NCI-H1048 (cell line): Measurements from ENCODE around the gene RAX2.

ENCODE experiments used
- DNase-seq: peaks from one replicate; lab custom pipeline; 2025; lab: John Stamatoyannopoulos, UW

Gene RAX2

DNA sequence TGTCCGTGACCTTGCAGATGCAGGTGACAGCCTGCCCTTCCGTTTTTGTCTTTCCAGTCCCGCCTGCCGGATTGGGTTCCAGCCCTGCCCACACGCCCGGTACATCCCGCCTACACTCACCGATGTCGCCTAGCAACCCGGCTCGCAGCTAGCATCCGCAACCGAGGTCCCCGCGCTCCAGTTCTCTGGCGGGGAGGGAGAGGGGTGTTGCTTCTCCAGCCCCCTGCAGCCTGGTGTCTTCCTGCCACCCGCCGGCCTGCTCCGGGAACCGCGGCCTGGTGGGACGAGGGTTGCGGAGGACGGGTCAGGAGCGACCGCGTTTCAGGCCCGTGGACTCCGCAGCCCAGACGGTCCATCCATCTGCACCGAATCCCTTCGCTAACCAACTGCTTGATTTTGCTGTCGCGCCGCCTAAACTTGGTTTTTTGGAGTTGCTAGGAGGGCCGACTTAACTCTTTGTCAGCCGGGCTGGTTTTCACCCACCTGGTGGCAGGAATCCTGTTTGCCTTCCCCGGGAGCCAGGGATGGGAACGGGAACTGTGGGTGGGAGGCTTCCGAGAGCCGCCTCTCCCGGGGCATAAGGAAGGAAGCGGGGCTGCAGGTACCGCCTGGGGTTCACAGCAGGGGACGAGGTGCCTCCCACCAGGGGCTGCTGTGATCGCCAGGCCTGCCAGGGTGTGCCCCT lies 29.5 kb upstream of the RAX2 start:
- DNase-seq, result no peak

- DNase-seq, result no peak
These were observed 29.0 kb upstream of the RAX2 start for GRCh38 chr19:3800996-3801395.

DNA sequence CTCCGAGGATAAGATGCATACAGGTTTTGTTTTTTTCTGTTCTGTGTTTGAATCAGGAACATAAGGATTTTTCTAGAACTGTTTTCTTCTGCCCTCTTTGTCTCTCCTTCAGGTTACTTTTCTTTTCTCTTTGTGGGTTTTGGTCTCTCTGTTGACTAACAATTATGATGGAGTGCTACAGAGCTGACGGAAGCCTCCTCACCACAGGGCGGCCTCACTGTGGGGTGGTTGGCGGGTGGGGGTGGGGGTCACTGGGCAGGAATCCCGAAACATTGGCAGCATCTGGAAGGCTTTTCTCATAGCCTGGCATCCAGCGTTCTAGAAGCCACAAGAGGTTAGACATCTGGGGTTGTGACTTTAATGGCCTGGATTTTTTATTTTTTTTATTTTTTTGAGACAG lies 26.1 kb upstream of the RAX2 start:
- no peak for DNase-seq

DNA sequence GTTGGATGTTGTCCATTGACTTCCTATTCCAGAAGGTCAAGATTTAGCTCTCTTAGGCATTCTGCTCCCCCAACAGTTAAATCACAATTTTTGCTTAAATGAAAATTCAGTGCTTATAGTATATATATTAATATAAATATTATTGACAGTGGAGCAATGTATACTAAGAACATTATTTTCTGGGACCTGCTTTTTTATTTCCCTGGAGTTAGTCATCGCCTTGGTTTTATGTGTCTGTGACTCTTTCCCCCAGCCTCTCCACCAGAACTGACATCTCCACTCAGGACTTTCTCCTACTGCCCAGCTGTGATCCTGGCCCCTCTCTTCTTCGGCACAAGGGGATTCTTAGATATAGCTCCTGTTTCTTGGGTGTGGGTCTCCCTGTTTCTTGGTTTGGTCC lies 24.3 kb upstream of the RAX2 start:
- DNase-seq, result no peak

DNA sequence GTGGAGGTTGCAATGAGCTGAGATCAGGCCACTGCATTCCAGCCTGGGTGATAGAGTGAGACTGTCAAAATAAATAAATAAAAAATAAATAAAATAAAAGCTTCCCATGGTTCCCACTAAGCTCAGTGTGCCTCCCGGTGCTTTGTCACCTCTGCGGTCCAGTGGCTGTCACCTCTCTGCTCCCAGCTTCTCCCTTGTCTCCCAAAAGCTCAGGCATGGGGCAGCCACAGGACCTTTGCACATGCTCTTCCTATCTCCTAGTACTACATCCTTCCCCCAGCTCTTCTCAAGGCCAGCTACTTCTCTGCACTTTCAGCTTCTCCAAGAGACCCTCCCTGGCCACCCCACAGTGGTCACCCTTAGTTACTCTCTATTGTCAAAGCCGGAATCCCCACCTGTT lies 21.8 kb upstream of the RAX2 start:
- no peak for DNase-seq

GRCh38 chr19:3792114-3792513 lies 20.1 kb upstream of the RAX2 start:
- no peak for DNase-seq

DNA sequence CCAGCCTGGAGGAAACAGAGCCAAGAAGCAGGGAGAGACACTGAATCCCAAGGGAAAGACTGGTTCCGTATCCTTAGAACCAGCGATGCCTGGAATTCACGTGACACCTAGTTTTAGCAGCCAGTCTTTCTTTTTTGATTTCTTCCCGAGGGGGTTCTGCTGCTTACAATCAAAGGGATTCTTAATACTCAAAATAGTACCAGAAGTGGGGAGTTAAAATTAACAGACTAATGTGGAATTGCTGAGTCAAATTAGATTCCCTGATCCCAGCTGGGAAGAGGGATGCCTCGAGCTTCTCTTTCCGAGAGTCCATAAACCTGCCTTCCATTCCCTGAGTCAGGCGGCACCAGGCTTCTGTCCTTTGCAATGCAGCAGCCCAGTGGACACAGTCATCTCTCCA lies 18.9 kb upstream of the RAX2 start:
- no peak for DNase-seq

- DNase-seq, result no peak
These were observed 18.2 kb upstream of the RAX2 start for GRCh38 chr19:3790209-3790734.

GRCh38 chr19:3788996-3789778 lies 17.2 kb upstream of the RAX2 start:
- no peak for DNase-seq

DNA sequence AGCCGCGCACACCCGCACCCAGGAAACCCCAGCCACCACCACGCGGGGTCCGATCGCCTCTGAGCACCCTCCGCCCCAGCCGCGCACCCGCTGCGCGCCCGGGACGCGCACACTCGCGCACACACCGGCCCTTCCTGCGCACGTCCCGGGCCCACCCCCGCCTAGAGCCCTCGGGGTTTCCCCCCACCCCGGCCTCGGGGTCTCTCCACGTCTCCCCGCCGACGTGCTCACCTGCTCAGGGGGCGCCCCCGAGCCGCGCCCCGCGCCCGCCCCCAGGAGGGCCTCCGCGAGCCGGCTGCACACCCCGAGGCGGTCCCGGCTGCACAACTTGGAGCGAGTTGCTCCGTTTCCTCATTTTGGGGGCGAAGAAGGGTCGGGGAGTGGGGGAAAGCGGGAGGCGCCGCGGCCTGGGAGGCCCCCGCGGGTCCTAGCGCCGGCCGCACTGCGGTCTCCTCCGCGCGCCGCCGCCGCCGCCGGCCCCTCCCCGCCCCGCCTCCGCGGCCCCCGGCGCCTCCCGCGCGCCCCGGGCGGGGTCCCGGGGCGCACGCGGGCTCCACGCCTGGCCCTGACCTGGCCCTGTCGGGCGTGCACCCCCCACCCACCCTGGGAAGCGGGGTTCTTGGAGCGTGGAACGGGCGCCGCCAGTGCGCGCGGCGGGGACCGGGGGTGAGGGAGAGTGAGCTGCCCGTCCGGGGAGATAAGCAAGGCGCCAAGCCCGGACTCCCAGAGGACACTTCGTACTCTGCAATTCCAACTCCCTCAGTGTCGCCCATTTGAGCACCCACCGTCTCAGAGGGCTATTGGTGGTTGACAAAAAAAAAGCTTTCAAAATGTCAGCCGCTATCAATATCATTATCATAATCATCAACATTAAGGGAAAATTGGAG lies 14.2 kb upstream of the RAX2 start, which contains the start of gene MATK:
TSS of gene MATK (minus strand) at position 444 of the 887 bp plus-strand sequence. CDS start 1,246 bp downstream, outside the sequence.
- no peak for DNase-seq

- no peak for DNase-seq
These were observed 13.5 kb upstream of the RAX2 start for GRCh38 chr19:3785451-3785937.

DNA sequence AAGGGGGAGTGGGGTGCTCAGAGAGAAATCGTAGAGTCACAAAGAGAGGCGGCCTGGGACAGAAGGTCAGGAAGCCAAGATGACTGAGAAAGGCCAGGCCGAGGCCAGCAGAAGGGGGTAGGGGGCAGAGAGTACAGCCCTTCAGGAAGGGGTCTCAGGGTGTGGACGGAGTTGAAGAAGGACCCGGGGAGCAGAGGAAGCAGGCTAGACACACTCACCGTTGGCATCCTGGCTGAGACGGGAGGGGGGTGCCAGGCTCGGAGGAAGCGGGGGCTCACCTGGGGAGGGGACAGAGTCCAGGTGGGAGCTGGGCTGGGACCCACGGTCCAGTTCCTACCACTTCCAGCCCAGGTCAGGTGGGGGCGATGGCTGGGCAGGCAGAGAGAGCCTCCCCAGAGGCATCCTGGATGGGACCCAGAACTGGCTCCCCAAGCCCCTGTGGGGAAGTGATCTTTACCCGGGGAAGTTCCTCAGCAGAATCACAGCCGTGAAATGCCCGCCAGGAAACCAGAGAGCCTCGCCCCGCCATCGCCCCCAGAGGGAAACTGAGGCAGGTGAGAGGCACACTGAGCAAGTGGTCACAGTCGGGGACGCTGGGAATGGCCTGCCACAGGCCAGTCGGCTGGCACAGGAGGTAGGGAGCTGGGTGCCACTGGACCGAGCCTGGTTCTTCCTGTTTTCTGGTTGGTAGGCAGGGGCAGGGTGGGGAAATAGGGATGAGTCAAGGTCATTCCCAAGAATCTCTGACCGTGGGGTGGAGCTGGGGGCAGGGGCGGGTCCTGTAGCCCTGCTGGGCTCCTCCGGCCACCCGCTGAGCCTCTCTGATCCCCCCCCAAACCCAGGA lies 12.8 kb upstream of the RAX2 start:
- no peak for DNase-seq

DNA sequence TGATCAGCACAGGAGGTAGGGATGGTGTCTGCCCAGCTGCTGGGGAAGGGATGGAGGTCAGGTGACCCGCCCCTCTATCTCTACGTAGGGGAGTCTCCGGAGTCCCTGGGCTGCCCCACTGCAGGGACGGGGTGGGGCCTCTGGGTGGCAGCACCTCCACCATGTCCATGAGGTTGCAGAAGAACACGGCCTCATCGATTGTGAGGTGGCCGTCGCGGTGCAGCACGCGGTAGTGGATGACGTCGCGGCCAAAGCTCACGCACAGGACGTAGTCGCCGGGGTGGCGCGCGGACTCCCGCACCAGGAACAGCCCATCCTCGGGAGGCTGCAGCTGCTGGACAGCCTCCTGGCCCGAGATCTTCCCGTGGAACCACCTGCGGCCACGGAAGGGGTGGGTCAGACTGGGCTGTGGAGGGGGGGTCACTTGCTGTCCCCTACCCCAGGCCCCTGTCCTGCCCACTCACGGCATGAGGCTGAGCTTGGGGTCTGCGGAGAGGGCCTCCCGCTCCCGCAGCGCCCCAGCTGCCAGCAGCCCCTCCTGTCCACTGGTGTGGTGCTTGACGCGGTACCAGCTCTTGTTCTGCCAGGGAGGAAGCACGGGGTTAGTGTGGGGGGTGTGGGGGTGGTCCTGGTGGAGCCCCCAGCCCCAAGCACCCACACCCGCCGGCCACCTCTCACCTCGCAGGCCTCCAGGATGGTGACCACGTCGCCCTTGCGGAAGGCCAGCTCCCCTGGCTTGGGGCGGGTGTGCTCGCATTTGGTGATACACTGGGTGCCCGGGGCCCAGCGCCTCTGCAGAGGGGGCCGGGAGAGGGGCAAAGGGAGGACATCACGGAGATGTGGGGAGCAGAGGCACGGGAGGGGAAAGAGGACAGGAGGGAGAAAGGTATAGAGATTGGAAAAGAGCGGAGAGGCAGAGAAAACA lies 11.9 kb upstream of the RAX2 start:
- DNase-seq, result no peak

GRCh38 chr19:3782903-3783302 lies 10.9 kb upstream of the RAX2 start:
- DNase-seq, result no peak

DNA sequence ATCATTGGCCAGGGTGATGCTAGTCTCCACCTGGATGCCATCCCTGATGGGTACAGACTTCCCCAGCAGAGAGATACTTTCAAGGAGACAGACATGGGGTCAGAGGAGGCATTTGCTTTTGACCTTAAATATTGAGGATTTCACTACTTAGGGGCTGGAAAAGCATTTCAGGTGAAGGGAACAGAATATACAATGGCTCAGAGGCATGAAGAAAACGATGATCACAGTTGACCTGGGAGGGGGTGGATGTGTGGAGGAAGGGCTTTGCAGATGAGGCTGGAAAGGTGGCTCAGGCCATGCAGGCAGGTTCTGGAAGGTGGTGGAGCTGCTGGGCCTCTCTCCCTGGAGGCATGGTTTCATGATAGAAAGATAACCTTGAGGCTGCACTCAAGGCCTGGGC lies 10.3 kb upstream of the RAX2 start:
- no peak for DNase-seq

DNA sequence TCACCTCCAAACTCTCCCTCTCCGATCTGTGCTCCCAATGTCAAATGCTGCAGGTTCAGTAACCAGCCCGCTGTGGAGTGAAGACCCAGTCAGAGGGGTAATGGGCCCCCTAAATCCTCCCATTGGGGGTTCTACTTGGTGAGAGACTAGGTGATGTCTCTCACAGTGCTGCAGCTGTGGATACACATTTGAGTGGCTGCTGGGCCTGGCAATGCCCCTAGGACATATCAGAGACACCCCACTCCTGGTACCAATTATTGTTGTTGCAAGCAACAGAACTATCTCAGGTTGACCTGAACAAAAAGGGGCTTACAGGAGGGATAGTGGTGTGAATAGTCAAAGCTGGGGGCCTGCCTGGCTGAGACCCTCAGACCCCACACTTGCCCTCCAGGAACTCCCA lies 9.6 kb upstream of the RAX2 start:
- DNase-seq, result no peak

DNA sequence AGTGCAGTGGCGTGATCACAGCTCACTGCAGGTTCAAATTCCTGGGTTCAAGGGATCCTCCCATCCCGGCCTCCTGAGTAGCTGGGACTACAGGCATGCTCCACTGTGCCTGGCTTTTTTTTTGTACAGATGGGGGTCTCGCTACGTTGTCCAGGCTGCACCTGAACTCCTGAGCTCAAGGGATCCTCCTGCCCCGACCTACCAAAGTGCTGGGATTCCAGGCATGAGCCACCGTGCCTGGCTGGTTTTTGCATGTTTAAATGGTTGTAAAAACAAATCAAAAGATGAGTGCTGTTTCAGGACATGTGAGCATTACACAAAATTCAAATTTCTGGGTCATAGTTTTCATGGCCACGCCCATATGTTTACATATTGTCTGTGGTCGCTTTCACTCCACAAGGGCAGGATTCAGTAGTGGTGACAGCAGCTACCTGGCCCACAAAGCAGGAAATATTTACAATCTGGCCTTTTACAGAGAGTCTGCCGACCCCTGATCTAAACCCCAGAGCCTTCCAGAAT lies 8.8 kb upstream of the RAX2 start:
- no peak for DNase-seq

- DNase-seq, result no peak
These were observed 7.1 kb upstream of the RAX2 start for GRCh38 chr19:3778899-3779723.
